GM12878 (cell line): ENCODE results near the gene ZNF592. TPM values are rescaled to one million over a fixed set of nuclear protein-coding genes. Genes with fewer than 3 reads are reported as not detected.

Experiments used
- CBFB ChIP-seq: IDR thresholded peaks from 2 replicates; pipeline ENCODE4 v1.6.1; 2016; ENCODE audit warnings: antibody characterized with exemption, low read depth
- CHD4 ChIP-seq: fragments of 200-600 bp; sonication (generic); IDR thresholded peaks from 2 replicates; pipeline ENCODE4 v1.6.1; 2016; ENCODE audit warnings: mild to moderate bottlenecking
- ETV6 ChIP-seq, 2 experiments: fragments of 450-650 bp in 1 of 2; IDR thresholded peaks in 1 of 2; conservative IDR thresholded peaks in 1 of 2; 2 replicates each; pipeline ENCODE4 v1.6.1; 2014; ENCODE audit warnings: antibody characterized with exemption in 1 of 2, borderline replicate concordance in 1 of 2, low read depth in 1 of 2, mild to moderate bottlenecking in 1 of 2, moderate library complexity in 1 of 2
- MTA2 ChIP-seq: fragments of 450-650 bp; IDR thresholded peaks from 2 replicates; pipeline ENCODE4 v1.6.1; 2016; ENCODE audit warnings: low read depth, mild to moderate bottlenecking, moderate library complexity
- NFYA ChIP-seq: IDR thresholded peaks from 2 replicates; pipeline ENCODE4 v1.6.1; 2011; ENCODE audit warnings: low read depth, mild to moderate bottlenecking, low read length, improper control_type of control experiment, borderline replicate concordance
- NR2F1 ChIP-seq: fragments of 450-650 bp; conservative IDR thresholded peaks from 2 replicates; pipeline ENCODE4 v1.6.1; 2017; ENCODE audit warnings: mild to moderate bottlenecking
- RFX5 ChIP-seq: IDR thresholded peaks from 2 replicates; pipeline ENCODE4 v1.6.1; 2011; ENCODE audit warnings: low read depth, low read length, improper control_type of control experiment
- polyA plus RNA-seq, 11 experiments: library from polyadenylated mRNA; depleted of rRNA in 4 of 11; unstranded in 6 of 11; stranded (reverse) in 5 of 11; fragments of >200 nt; fragmentation: Nextera tagmentation in 4 of 11; fragmentation: Illumina TruSeq in 1 of 11; extraction: Ambion mirVana in 4 of 11; extraction: Trizol in 1 of 11; gene quantifications; 1 replicate in 1 of 11; 2 replicates in 10 of 11; pipeline versions ENCODE4 v1.2.1 to v1.2.3, GENCODE V29; 2011 to 2016; ENCODE audit warnings: inconsistent platforms in 2 of 11, missing spikeins in 2 of 11, low read depth in 1 of 11
- total RNA-seq, 4 experiments: library from RNA; depleted of rRNA in 3 of 4; stranded (reverse); fragments of >200 nt in 3 of 4; fragmentation: Illumina TruSeq in 1 of 4; extraction: Trizol in 1 of 4; gene quantifications; 2 replicates each; pipeline versions ENCODE4 v1.2.1 to v1.2.3, GENCODE V29; 2013 to 2021
- TF ChIP-seq, protein P1 (sequence below): fragments of 450-650 bp; formaldehyde crosslinking; IDR thresholded peaks from 2 replicates; pipeline ENCODE4 v1.4.0; 2020; ENCODE audit warnings: mild to moderate bottlenecking, moderate library complexity
- TF ChIP-seq, protein P2 (sequence below): fragments of 450-650 bp; IDR thresholded peaks from 2 replicates; pipeline ENCODE4 v1.6.1; 2016; ENCODE audit warnings: mild to moderate bottlenecking, moderate library complexity, borderline replicate concordance
- TF ChIP-seq, protein P3 (sequence below): fragments of 150-350 bp; IDR thresholded peaks from 2 replicates; pipeline ENCODE4 v1.6.1; 2016; ENCODE audit warnings: low read depth, low read length

Gene ZNF592
- total and polyA plus RNA-seq, 10 of the 15 experiments (the other 5 are each of a cell fraction or from before 2014, with no cell fraction given) = 0.95 to 23.7 (median 8.6) TPM

DNA sequence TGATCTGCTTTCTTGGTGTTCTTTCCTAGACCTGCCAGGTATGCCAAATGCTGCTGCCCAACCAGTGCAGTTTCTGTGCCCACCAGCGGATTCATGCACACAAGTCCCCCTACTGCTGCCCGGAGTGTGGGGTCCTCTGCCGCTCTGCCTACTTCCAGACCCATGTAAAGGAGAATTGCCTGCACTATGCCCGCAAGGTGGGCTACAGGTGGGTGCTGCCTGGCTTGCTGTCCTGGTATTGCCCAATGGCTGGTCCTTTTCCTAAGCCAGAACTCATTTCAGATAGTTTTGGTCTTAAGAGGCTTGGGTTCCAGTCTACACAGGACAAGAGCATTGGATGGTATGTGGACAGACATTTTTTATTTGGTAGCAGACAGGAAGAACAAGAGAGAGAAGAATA, 42.3 kb downstream of the ZNF592 start (continued):
- TF ChIP-seq, protein P1, sequence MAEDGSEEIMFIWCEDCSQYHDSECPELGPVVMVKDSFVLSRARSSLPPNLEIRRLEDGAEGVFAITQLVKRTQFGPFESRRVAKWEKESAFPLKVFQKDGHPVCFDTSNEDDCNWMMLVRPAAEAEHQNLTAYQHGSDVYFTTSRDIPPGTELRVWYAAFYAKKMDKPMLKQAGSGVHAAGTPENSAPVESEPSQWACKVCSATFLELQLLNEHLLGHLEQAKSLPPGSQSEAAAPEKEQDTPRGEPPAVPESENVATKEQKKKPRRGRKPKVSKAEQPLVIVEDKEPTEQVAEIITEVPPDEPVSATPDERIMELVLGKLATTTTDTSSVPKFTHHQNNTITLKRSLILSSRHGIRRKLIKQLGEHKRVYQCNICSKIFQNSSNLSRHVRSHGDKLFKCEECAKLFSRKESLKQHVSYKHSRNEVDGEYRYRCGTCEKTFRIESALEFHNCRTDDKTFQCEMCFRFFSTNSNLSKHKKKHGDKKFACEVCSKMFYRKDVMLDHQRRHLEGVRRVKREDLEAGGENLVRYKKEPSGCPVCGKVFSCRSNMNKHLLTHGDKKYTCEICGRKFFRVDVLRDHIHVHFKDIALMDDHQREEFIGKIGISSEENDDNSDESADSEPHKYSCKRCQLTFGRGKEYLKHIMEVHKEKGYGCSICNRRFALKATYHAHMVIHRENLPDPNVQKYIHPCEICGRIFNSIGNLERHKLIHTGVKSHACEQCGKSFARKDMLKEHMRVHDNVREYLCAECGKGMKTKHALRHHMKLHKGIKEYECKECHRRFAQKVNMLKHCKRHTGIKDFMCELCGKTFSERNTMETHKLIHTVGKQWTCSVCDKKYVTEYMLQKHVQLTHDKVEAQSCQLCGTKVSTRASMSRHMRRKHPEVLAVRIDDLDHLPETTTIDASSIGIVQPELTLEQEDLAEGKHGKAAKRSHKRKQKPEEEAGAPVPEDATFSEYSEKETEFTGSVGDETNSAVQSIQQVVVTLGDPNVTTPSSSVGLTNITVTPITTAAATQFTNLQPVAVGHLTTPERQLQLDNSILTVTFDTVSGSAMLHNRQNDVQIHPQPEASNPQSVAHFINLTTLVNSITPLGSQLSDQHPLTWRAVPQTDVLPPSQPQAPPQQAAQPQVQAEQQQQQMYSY (CRISPR knock-in tag) = no peak
- TF ChIP-seq, protein P2, sequence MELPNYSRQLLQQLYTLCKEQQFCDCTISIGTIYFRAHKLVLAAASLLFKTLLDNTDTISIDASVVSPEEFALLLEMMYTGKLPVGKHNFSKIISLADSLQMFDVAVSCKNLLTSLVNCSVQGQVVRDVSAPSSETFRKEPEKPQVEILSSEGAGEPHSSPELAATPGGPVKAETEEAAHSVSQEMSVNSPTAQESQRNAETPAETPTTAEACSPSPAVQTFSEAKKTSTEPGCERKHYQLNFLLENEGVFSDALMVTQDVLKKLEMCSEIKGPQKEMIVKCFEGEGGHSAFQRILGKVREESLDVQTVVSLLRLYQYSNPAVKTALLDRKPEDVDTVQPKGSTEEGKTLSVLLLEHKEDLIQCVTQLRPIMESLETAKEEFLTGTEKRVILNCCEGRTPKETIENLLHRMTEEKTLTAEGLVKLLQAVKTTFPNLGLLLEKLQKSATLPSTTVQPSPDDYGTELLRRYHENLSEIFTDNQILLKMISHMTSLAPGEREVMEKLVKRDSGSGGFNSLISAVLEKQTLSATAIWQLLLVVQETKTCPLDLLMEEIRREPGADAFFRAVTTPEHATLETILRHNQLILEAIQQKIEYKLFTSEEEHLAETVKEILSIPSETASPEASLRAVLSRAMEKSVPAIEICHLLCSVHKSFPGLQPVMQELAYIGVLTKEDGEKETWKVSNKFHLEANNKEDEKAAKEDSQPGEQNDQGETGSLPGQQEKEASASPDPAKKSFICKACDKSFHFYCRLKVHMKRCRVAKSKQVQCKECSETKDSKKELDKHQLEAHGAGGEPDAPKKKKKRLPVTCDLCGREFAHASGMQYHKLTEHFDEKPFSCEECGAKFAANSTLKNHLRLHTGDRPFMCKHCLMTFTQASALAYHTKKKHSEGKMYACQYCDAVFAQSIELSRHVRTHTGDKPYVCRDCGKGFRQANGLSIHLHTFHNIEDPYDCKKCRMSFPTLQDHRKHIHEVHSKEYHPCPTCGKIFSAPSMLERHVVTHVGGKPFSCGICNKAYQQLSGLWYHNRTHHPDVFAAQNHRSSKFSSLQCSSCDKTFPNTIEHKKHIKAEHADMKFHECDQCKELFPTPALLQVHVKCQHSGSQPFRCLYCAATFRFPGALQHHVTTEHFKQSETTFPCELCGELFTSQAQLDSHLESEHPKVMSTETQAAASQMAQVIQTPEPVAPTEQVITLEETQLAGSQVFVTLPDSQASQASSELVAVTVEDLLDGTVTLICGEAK = no peak
- TF ChIP-seq CHD4 (no peak), CBFB (no peak), NFYA (no peak), MTA2 (no peak), NR2F1 (no peak), RFX5 (no peak), ETV6 (conservative IDR thresholded peaks at IDR 0.05 in 1 of 2, IDR thresholded peaks at IDR 0.05 in 1 of 2; ENCODE audit: borderline replicate concordance in 1 of 2, low read depth in 1 of 2) (no peak)
- TF ChIP-seq, protein P3, sequence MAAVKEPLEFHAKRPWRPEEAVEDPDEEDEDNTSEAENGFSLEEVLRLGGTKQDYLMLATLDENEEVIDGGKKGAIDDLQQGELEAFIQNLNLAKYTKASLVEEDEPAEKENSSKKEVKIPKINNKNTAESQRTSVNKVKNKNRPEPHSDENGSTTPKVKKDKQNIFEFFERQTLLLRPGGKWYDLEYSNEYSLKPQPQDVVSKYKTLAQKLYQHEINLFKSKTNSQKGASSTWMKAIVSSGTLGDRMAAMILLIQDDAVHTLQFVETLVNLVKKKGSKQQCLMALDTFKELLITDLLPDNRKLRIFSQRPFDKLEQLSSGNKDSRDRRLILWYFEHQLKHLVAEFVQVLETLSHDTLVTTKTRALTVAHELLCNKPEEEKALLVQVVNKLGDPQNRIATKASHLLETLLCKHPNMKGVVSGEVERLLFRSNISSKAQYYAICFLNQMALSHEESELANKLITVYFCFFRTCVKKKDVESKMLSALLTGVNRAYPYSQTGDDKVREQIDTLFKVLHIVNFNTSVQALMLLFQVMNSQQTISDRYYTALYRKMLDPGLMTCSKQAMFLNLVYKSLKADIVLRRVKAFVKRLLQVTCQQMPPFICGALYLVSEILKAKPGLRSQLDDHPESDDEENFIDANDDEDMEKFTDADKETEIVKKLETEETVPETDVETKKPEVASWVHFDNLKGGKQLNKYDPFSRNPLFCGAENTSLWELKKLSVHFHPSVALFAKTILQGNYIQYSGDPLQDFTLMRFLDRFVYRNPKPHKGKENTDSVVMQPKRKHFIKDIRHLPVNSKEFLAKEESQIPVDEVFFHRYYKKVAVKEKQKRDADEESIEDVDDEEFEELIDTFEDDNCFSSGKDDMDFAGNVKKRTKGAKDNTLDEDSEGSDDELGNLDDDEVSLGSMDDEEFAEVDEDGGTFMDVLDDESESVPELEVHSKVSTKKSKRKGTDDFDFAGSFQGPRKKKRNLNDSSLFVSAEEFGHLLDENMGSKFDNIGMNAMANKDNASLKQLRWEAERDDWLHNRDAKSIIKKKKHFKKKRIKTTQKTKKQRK = no peak
